A549 (cell line): ENCODE data around the gene GAS5. TPM values are rescaled to one million over a fixed set of nuclear protein-coding genes. Genes with fewer than 3 reads are reported as not detected.

ENCODE experiments used
- ATAC-seq, 2 experiments: fragments of 200-7000 bp in 1 of 2; fragments of >200 bp in 1 of 2; cut with Nextera tagmentation in 1 of 2; cut with Tn5 transposase in 1 of 2; 3 replicates each; pipeline versions ENCODE4 v1.8.0 to v1.9.1; 2018 to 2020; ENCODE audit warnings: mild to moderate bottlenecking in 1 of 2, moderate library complexity in 1 of 2
- CTCF ChIA-PET: fragments of 300-600 bp; sonication (Branson Sonifier 250); formaldehyde crosslinking; extraction: SDS; loops from one replicate; lab custom pipeline; 2021; ENCODE audit warnings: antibody characterized with exemption, inconsistent platforms; lab: Yijun Ruan, JAX
- POLR2A ChIA-PET: fragments of 350-600 bp; formaldehyde crosslinking; extraction: SDS; loops from one replicate; lab custom pipeline; 2021; ENCODE audit warnings: antibody characterized with exemption, inconsistent platforms; lab: Yijun Ruan, JAX
- DNase-seq, 2 experiments: peaks; one replicate each; pipeline versions ENCODE4 v3.0.0 to v3.0.0-alpha.2; 2011 to 2016; ENCODE audit warnings: low read depth in 1 of 2, low spot score in 1 of 2
- FAIRE-seq: peaks from 2 replicates; lab custom pipeline; 2011; peaks lifted over from hg19 to GRCh38; lab: Jason Lieb, UNC
- H3K27ac ChIP-seq, 2 experiments: fragments of >200 bp; sonication (Bioruptor Twin); formaldehyde crosslinking; 3 replicates each; pipeline ENCODE4 v1.5.1; 2016 to 2017
- H3K4me1 ChIP-seq: fragments of >200 bp; sonication (Bioruptor Twin); formaldehyde crosslinking; 3 replicates; pipeline ENCODE4 v1.6.1; 2016
- H3K4me2 ChIP-seq: fragments of >200 bp; sonication (Bioruptor Twin); formaldehyde crosslinking; 3 replicates; pipeline ENCODE4 v1.6.1; 2016
- H3K4me3 ChIP-seq: fragments of >200 bp; sonication (Bioruptor Twin); formaldehyde crosslinking; 3 replicates; pipeline ENCODE4 v1.5.1; 2016
- H3K9me3 ChIP-seq: fragments of >200 bp; sonication (Bioruptor Twin); formaldehyde crosslinking; 3 replicates; pipeline ENCODE4 v1.6.1; 2016
- BHLHE40 ChIP-seq: IDR thresholded peaks from 2 replicates; pipeline ENCODE4 v1.6.1; 2012; ENCODE audit warnings: low read depth, low read length, inconsistent platforms
- CBX8 ChIP-seq: fragments of 200-600 bp; sonication (generic); IDR thresholded peaks from 2 replicates; pipeline ENCODE4 v1.6.1; 2016
- CHD4 ChIP-seq: fragments of 200-600 bp; sonication (generic); IDR thresholded peaks from 2 replicates; pipeline ENCODE4 v1.6.1; 2016; ENCODE audit warnings: antibody characterized with exemption, mild to moderate bottlenecking, borderline replicate concordance
- CTCF ChIP-seq: fragments of >200 bp; sonication (Bioruptor Twin); formaldehyde crosslinking; IDR thresholded peaks from 3 replicates; pipeline ENCODE4 v1.5.1; 2016
- FOSB ChIP-seq: fragments of 250-450 bp; sonication (Bioruptor Pico); IDR thresholded peaks from 2 replicates; pipeline ENCODE4 v1.5.0; 2020; ENCODE audit warnings: mild to moderate bottlenecking, moderate library complexity
- FOXS1 ChIP-seq: fragments of 250-450 bp; sonication (Bioruptor Pico); IDR thresholded peaks from 2 replicates; pipeline ENCODE4 v1.5.0; 2020; ENCODE audit warnings: mild to moderate bottlenecking, moderate library complexity
- GATA3 ChIP-seq: IDR thresholded peaks from 2 replicates; pipeline ENCODE4 v1.6.1; 2012; ENCODE audit warnings: borderline replicate concordance
- HDAC2 ChIP-seq: fragments of 200-600 bp; sonication (generic); IDR thresholded peaks from 2 replicates; pipeline ENCODE4 v1.6.1; 2016
- HEYL ChIP-seq: fragments of 250-450 bp; sonication (Bioruptor Pico); IDR thresholded peaks from 2 replicates; pipeline ENCODE4 v1.8.0; 2021; ENCODE audit warnings: mild to moderate bottlenecking, moderate library complexity
- HOXA7 ChIP-seq: fragments of 250-450 bp; sonication (Bioruptor Pico); IDR thresholded peaks from 2 replicates; pipeline ENCODE4 v1.5.0; 2020; ENCODE audit warnings: mild to moderate bottlenecking, moderate library complexity
- HOXB13 ChIP-seq: fragments of 250-450 bp; sonication (Bioruptor Pico); IDR thresholded peaks from 2 replicates; pipeline ENCODE4 v1.5.0; 2020; ENCODE audit warnings: low read depth, mild to moderate bottlenecking, moderate library complexity
- HOXB5 ChIP-seq: fragments of 250-450 bp; sonication (Bioruptor Pico); IDR thresholded peaks from 2 replicates; pipeline ENCODE4 v1.5.0; 2020; ENCODE audit warnings: mild to moderate bottlenecking, moderate library complexity
- JUN ChIP-seq, 2 experiments: fragments of >200 bp; sonication (Bioruptor Twin); formaldehyde crosslinking; IDR thresholded peaks; 2 replicates in 1 of 2; 3 replicates in 1 of 2; pipeline ENCODE4 v1.6.1; 2016 to 2017
- JUNB ChIP-seq: fragments of >200 bp; sonication (Bioruptor Twin); formaldehyde crosslinking; IDR thresholded peaks from 2 replicates; pipeline ENCODE4 v1.6.1; 2016
- NPAS2 ChIP-seq: fragments of 250-450 bp; sonication (Bioruptor Pico); IDR thresholded peaks from 2 replicates; pipeline ENCODE4 v1.8.0; 2022; ENCODE audit warnings: mild to moderate bottlenecking, moderate library complexity, borderline replicate concordance
- NR3C1 ChIP-seq: fragments of >200 bp; sonication (Bioruptor Twin); formaldehyde crosslinking; IDR thresholded peaks from 3 replicates; pipeline ENCODE4 v1.6.1; 2017
- PBX3 ChIP-seq: IDR thresholded peaks from 2 replicates; pipeline ENCODE4 v1.6.1; 2012
- PHF8 ChIP-seq: fragments of 200-600 bp; sonication (generic); IDR thresholded peaks from 2 replicates; pipeline ENCODE4 v1.6.1; 2016; ENCODE audit warnings: low read depth, mild to moderate bottlenecking, antibody characterized with exemption, moderate library complexity, borderline replicate concordance
- POLR2A ChIP-seq: IDR thresholded peaks from 2 replicates; pipeline ENCODE4 v1.6.1; 2012; ENCODE audit warnings: mild to moderate bottlenecking, low read length
- RAD21 ChIP-seq, 2 experiments: fragments of >200 bp in 1 of 2; sonication (Bioruptor Twin) in 1 of 2; formaldehyde crosslinking in 1 of 2; IDR thresholded peaks in 1 of 2; conservative IDR thresholded peaks in 1 of 2; 2 replicates in 1 of 2; 3 replicates in 1 of 2; pipeline ENCODE4 v1.6.1; 2012 to 2018; ENCODE audit warnings: inconsistent platforms in 1 of 2
- RARB ChIP-seq: fragments of 250-450 bp; sonication (Bioruptor Pico); IDR thresholded peaks from 2 replicates; pipeline ENCODE4 v1.8.0; 2021; ENCODE audit warnings: mild to moderate bottlenecking, moderate library complexity
- REST ChIP-seq: fragments of 200-600 bp; sonication (generic); IDR thresholded peaks from 2 replicates; pipeline ENCODE4 v1.6.1; 2016; ENCODE audit warnings: antibody characterized with exemption, mild to moderate bottlenecking, moderate library complexity
- RFX5 ChIP-seq: fragments of 450-650 bp; IDR thresholded peaks from 2 replicates; pipeline ENCODE4 v1.7.1; 2014; ENCODE audit warnings: antibody characterized with exemption, mild to moderate bottlenecking, moderate library complexity
- SMC3 ChIP-seq: fragments of >200 bp; sonication (Bioruptor Twin); formaldehyde crosslinking; IDR thresholded peaks from 3 replicates; pipeline ENCODE4 v1.6.1; 2018; ENCODE audit warnings: inconsistent platforms
- TFCP2L1 ChIP-seq: fragments of 250-450 bp; sonication (Bioruptor Pico); IDR thresholded peaks from 2 replicates; pipeline ENCODE4 v1.5.0; 2021; ENCODE audit warnings: mild to moderate bottlenecking
- TP53 ChIP-seq: fragments of 250-450 bp; sonication (Bioruptor Pico); IDR thresholded peaks from 2 replicates; pipeline ENCODE4 v1.5.0; 2021; ENCODE audit warnings: mild to moderate bottlenecking, moderate library complexity
- USF2 ChIP-seq: fragments of 450-650 bp; IDR thresholded peaks from 2 replicates; pipeline ENCODE4 v1.6.1; 2014; ENCODE audit warnings: antibody characterized with exemption
- ZC3H11A ChIP-seq: fragments of 450-650 bp; IDR thresholded peaks from 2 replicates; pipeline ENCODE4 v1.6.1; 2014; ENCODE audit warnings: antibody characterized with exemption, mild to moderate bottlenecking
- ZFP36 ChIP-seq: fragments of 450-650 bp; IDR thresholded peaks from 2 replicates; pipeline ENCODE4 v1.6.1; 2014; ENCODE audit warnings: borderline replicate concordance; ENCODE audit not compliant: partially characterized antibody
- ZNF302 ChIP-seq: fragments of 250-450 bp; sonication (Bioruptor Pico); IDR thresholded peaks from 2 replicates; pipeline ENCODE4 v1.9.0; 2021; ENCODE audit warnings: inconsistent platforms, mild to moderate bottlenecking, moderate library complexity
- polyA plus RNA-seq, 4 experiments: library from polyadenylated mRNA; depleted of rRNA in 3 of 4; stranded (reverse); fragments of >200 nt; fragmentation: RNase III in 1 of 4; extraction: RNeasy Plus Mini Kit Qiagen cat#74134 plus additional on column Dnase treatment in 1 of 4; gene quantifications; 2 replicates in 3 of 4; 3 replicates in 1 of 4; pipeline ENCODE4 v1.2.3, GENCODE V29; 2011 to 2017

Gene GAS5
- polyA plus RNA-seq, 2 of the 4 experiments (the other 2 are of a cell fraction): 376 to 1,735 TPM

GRCh38 chr1:173864179-173864867 is 3.5 kb downstream of the GAS5 start (continued):
- no peak for TF ChIP-seq USF2
- no peak for TF ChIP-seq HDAC2
- TF ChIP-seq HOXB13 (CRISPR knock-in tag): no peak
- no peak for TF ChIP-seq NR3C1
- no peak for TF ChIP-seq PHF8
- TF ChIP-seq CHD4: no peak

DNA sequence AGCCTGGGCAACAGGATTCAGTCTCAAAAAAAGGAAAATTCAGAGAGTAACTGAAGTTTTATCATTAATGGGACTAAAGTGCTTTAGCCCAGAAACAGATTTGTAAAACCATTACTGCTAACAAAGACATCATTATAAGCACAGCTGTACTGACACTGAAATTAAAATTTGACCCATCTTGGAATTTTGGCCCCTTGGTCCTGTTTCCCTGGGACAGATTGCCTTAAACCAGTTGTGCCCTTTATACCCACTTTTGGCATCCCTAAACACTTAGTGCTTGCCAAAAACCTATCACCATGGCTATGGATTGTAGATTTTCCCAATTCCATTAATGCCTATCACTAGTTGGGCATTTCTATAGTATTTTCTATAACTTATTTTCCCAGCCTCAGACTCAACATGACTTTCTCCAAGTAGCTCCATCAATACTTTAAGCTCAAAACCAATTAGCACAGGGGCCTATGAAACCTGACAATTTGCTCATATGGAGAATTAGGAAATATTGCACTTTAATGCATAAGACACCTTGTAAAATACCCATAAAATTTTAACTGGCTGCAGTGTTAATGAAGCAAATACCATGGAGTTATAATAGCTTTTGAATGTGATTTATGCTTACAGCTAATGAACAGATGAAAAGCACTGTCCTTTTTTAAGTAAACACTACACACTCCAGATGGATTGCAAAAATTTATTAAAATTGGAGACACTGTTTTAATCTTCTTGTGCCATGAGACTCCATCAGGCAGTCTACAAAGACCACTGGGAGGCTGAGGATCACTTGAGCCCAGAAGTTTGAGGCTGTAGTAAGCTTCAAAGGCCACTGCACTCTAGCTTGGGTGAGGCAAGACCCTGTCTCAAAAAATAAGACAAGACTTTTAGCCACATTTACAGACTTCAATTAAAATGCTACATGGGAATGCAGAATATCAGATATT is 4.3 kb downstream of the GAS5 start:
- Histone ChIP-seq H3K4me1 (peaks cover 24% of the 10 kb centered on the region), H3K4me2 (peak overlapping the region; percentile 78), H3K4me3 (peak overlapping the region; percentile 97; the same call in 1 of the 3 replicates), H3K9me3 (no peaks in the 10 kb centered on the region), H3K27ac (peak overlapping the region in 1 of 2 experiments; percentile 97; a peak in 3 of 6 replicates)
- DNase-seq (no peak), FAIRE-seq (no peak), ATAC-seq (no peak)
- CTCF ChIA-PET: interaction anchor here (0.9 to 1.4 kb wide), 2 partner anchors 354 to 434 kb away, joined by 3 to 5 read pairs; no protein-coding TSS in a partner anchor
- POLR2A ChIA-PET: no interaction called here
- no peak for TF ChIP-seq POLR2A
- no peak for TF ChIP-seq CHD4
- no peak for TF ChIP-seq CBX8
- TF ChIP-seq GATA3: no peak
- TF ChIP-seq HOXB5 (CRISPR knock-in tag): peak; percentile 29; the same call in 1 of the 2 replicates
- no peak for TF ChIP-seq REST
- TF ChIP-seq HEYL (CRISPR knock-in tag): no peak
- TF ChIP-seq HOXA7 (CRISPR knock-in tag): peak; percentile 97
- no peak for TF ChIP-seq ZFP36
- TF ChIP-seq BHLHE40: no peak
- TF ChIP-seq FOSB (CRISPR knock-in tag): peak; percentile 95; the same call in 1 of the 2 replicates
- no peak for TF ChIP-seq RFX5
- TF ChIP-seq PBX3: 0 out of 2 replicates have a peak, but pooled peaks have one; percentile 2
- TF ChIP-seq TFCP2L1 (CRISPR knock-in tag): peak; percentile 96
- TF ChIP-seq ZC3H11A: no peak
- TF ChIP-seq JUN (IDR thresholded peaks at IDR 0.05): peak; percentile 8 to 9; a peak in 2 of 5 replicates
- TF ChIP-seq FOXS1 (CRISPR knock-in tag): no peak
- no peak for TF ChIP-seq NPAS2 (CRISPR knock-in tag)
- 0 out of 2 replicates have a peak, but pooled peaks have one; percentile 1 for TF ChIP-seq TP53 (CRISPR knock-in tag)
- no peak for TF ChIP-seq SMC3
- TF ChIP-seq RARB (CRISPR knock-in tag): peak; percentile 88
- no peak for TF ChIP-seq PHF8
- no peak for TF ChIP-seq NR3C1
- no peak for TF ChIP-seq RAD21 (conservative IDR thresholded peaks at IDR 0.05 in 1 of 2, IDR thresholded peaks at IDR 0.05 in 1 of 2)
- no peak for TF ChIP-seq ZNF302 (CRISPR knock-in tag)
- TF ChIP-seq JUNB: no peak
- no peak for TF ChIP-seq CTCF
